ENCODE results near the gene KIRREL2.
"Not testable (repeated sequence)": the region's sequence is repeated elsewhere in the genome, so short reads cannot be mapped to it uniquely, and the experiment has no call there.

KIRREL2 gene

GRCh38 chr19:35897706-35898451 is 41.2 kb downstream of the KIRREL2 start:
- no peak for DNase-seq (ENCODE audit: low read depth in 3 of 3)

- DNase-seq (ENCODE audit: low read depth in 3 of 3): no peak
These were observed 41.7 kb downstream of the KIRREL2 start for GRCh38 chr19:35898499-35898809.

GRCh38 chr19:35899547-35900214 is 43.0 kb downstream of the KIRREL2 start:
- peak; percentile 68 to 81 (median 79) for DNase-seq (ENCODE audit: low read depth in 3 of 3)

- no peak for DNase-seq (ENCODE audit: low read depth in 3 of 3)
These were observed 44.4 kb downstream of the KIRREL2 start for GRCh38 chr19:35901055-35901644.

GRCh38 chr19:35901854-35902661 is 45.3 kb downstream of the KIRREL2 start, which contains the start of gene HCST:
Gene HCST, plus strand, starts transcription at chr19:35902529. Its CDS starts 65 bp downstream, at chr19:35902594.
- no peak for DNase-seq (ENCODE audit: low read depth in 3 of 3)

- no peak for DNase-seq (ENCODE audit: low read depth in 3 of 3)
These were observed 46.3 kb downstream of the KIRREL2 start for GRCh38 chr19:35902870-35903475.

- peak; percentile 68 to 90 (median 90) for DNase-seq (ENCODE audit: low read depth in 3 of 3)
These were observed 47.0 kb downstream of the KIRREL2 start for GRCh38 chr19:35903550-35904179.

GRCh38 chr19:35904311-35905068 is 47.8 kb downstream of the KIRREL2 start:
- DNase-seq (ENCODE audit: low read depth in 3 of 3): no peak

GRCh38 chr19:35905178-35905727 is 48.5 kb downstream of the KIRREL2 start:
- DNase-seq (ENCODE audit: low read depth in 3 of 3): no peak

GRCh38 chr19:35907377-35907745 is 50.6 kb downstream of the KIRREL2 start:
- no peak for DNase-seq (ENCODE audit: low read depth in 3 of 3)

- no peak for DNase-seq (ENCODE audit: low read depth in 3 of 3)
These were observed 51.3 kb downstream of the KIRREL2 start, which contains the start of gene TYROBP for GRCh38 chr19:35908010-35908441. Gene TYROBP, minus strand, starts transcription at chr19:35908295. Its CDS starts 67 bp downstream, at chr19:35908228.

- DNase-seq (ENCODE audit: low read depth in 3 of 3): no peak
These were observed 52.4 kb downstream of the KIRREL2 start for GRCh38 chr19:35908973-35909683.

GRCh38 chr19:35909684-35910035 is 52.9 kb downstream of the KIRREL2 start:
- DNase-seq (ENCODE audit: low read depth in 3 of 3): no peak

GRCh38 chr19:35910355-35910754 is 53.6 kb downstream of the KIRREL2 start:
- not testable (repeated sequence) for DNase-seq (ENCODE audit: low read depth in 3 of 3)

- DNase-seq (ENCODE audit: low read depth in 3 of 3): no peak
These were observed 54.5 kb downstream of the KIRREL2 start for GRCh38 chr19:35911173-35911572.

- no peak for DNase-seq (ENCODE audit: low read depth in 3 of 3)
These were observed 55.1 kb downstream of the KIRREL2 start for GRCh38 chr19:35911790-35912189.

- no peak for DNase-seq (ENCODE audit: low read depth in 3 of 3)
These were observed 56.9 kb downstream of the KIRREL2 start for GRCh38 chr19:35913589-35913988.

- DNase-seq (ENCODE audit: low read depth in 3 of 3): no peak
These were observed 58.7 kb downstream of the KIRREL2 start for GRCh38 chr19:35915443-35915842.
